ENCODE measurements around the gene ADAMTS13. TPM values are rescaled to one million over a fixed set of nuclear protein-coding genes. Genes with fewer than 3 reads are reported as not detected.

Gene ADAMTS13
- total RNA-seq, 1 donor from 2014 or later: 2.4 TPM

DNA sequence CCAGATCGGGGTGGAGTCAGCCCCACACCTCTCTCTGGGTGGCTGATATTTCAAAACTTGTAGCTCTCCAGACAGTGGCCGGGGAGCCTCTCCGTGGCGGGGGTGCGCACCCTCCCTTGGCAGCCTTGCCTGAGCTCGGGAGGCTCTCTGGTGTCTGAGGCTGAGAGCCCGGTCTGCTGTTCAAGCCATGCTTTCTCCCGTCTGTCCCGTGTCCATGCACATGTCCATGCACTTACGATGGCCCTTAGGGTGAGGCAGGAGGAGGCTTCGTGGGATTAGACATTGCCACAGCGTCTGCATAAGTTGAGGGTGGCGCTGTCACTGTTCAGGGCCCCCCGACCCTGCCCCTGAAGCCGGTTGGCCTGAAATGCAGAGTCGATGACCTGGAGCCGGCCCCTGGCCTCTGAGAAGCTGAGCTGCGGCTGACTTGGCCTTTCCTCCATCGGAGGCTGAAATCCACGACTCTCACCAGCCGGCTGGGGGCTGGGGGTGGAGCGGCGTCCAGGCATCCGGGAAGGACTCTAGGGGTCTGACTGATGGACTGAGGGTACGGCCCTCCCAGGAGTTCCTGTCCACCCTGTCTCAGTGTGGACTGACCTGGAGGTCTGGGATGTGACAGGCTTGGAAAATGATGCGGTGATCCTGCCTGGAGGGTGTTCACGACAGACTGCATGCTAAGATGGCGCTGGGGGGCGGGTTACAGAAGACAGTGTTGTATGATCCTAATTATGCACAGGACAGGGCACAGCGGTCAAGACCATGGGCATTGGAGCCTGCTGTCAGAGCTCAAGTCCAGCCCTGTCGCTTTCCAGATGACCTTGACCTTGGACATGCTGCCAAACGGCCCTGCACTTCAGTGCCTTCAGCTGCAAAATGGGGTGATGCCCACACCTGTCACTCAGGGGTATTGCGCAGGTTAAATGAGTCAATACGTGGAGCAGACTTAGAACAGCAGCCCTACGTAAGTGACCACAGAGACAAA lies 75.0 kb downstream of the ADAMTS13 start:
- DNase-seq (ENCODE audit: low spot score): no peak
- no peak overlapping the region for H3K27ac ChIP-seq
- Mint-ChIP-seq H3K36me3 (no peaks in the 10 kb centered on the region), H3K4me3 (no peak overlapping the region), H3K4me1 (peaks cover 23% of the 10 kb centered on the region), H3K27ac (no peak overlapping the region), H3K27me3 (ENCODE audit: insufficient read depth, low read depth) (peaks cover 11% of the 10 kb centered on the region), H3K9me3 (peaks cover 11% of the 10 kb centered on the region)
- peaks cover 2% of the 10 kb centered on the region for H3K27me3 ChIP-seq
- no peak overlapping the region for H2AFZ ChIP-seq (replicated peaks)
- H4K20me1 ChIP-seq (ENCODE audit: low read depth): no peaks in the 10 kb centered on the region
- H3K36me3 ChIP-seq: no peaks in the 10 kb centered on the region
- peaks cover 7% of the 10 kb centered on the region for H3K4me1 ChIP-seq
- no peak overlapping the region for H3K4me2 ChIP-seq
- H3K9ac ChIP-seq: no peak overlapping the region
- TF ChIP-seq, protein P1, sequence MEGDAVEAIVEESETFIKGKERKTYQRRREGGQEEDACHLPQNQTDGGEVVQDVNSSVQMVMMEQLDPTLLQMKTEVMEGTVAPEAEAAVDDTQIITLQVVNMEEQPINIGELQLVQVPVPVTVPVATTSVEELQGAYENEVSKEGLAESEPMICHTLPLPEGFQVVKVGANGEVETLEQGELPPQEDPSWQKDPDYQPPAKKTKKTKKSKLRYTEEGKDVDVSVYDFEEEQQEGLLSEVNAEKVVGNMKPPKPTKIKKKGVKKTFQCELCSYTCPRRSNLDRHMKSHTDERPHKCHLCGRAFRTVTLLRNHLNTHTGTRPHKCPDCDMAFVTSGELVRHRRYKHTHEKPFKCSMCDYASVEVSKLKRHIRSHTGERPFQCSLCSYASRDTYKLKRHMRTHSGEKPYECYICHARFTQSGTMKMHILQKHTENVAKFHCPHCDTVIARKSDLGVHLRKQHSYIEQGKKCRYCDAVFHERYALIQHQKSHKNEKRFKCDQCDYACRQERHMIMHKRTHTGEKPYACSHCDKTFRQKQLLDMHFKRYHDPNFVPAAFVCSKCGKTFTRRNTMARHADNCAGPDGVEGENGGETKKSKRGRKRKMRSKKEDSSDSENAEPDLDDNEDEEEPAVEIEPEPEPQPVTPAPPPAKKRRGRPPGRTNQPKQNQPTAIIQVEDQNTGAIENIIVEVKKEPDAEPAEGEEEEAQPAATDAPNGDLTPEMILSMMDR (IDR thresholded peaks at IDR 0.05): no peak
- TF ChIP-seq EZH2phosphoT487 (IDR thresholded peaks at IDR 0.05): no peak
- no peak for TF ChIP-seq EZH2 (IDR thresholded peaks at IDR 0.05)
- H3K4me3 ChIP-seq: no peak overlapping the region
- peaks cover 9% of the 10 kb centered on the region for H3F3A ChIP-seq (ENCODE audit: low read depth)
- H3K9me3 ChIP-seq (ENCODE audit: low read depth): peaks cover 6% of the 10 kb centered on the region
- no peaks in the 10 kb centered on the region for H3K79me2 ChIP-seq (ENCODE audit: low read depth)

DNA sequence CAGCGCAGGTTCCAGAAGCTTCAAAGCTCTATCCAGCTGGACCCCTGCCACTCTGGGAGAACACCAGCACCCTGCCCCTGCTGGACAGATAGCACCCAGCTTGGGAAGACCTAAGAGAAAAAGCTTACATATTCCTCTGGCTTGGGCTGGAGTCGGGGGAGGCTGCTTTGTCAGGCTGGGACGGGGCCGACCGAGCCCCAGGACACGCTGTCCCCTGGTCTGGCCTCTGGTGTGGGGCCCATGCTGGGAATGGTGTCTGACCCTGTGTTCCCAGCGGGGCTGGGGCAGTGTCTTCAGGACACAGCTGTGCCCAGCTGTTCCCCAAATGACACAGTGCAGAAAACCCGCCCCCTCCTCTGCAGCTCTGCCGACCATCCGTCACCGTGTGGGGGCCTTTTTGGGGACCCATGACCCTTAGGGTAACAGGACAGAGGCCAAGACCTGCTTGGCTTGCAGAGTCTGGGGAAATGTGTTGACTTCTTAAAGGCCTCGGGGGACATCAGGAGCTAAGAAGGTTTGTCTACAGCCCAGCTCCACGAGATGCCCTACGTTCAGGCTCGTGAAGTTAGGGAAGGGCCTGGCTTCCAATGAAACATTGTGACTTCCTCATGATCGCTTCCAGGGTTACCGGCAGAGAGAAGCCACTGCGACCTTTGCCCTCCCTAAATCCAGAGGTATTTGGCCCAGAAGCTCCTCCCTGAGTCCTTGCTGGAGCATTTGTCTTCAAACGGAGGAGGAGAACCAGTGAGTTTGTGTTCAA lies 77.1 kb downstream of the ADAMTS13 start:
- TF ChIP-seq, protein P1 (IDR thresholded peaks at IDR 0.05): no peak
- TF ChIP-seq EZH2phosphoT487 (IDR thresholded peaks at IDR 0.05) (no peak), EZH2 (IDR thresholded peaks at IDR 0.05) (no peak)
- H3K36me3 Mint-ChIP-seq: no peaks in the 10 kb centered on the region
- Histone ChIP-seq H3K36me3 (no peaks in the 10 kb centered on the region), H2AFZ (replicated peaks) (peak overlapping the region; percentile 85), H3K4me2 (no peak overlapping the region), H3K4me1 (peaks cover 7% of the 10 kb centered on the region), H3K4me3 (no peak overlapping the region), H3K9me3 (ENCODE audit: low read depth) (peaks cover 11% of the 10 kb centered on the region), H3F3A (ENCODE audit: low read depth) (peaks cover 9% of the 10 kb centered on the region), H3K79me2 (ENCODE audit: low read depth) (no peaks in the 10 kb centered on the region), H3K27me3 (peaks cover 4% of the 10 kb centered on the region), H3K9ac (no peak overlapping the region), H4K20me1 (ENCODE audit: low read depth) (no peaks in the 10 kb centered on the region), H3K27ac (no peak overlapping the region)
- H3K4me1 Mint-ChIP-seq: peaks cover 17% of the 10 kb centered on the region
- peaks cover 22% of the 10 kb centered on the region for H3K9me3 Mint-ChIP-seq
- H3K4me3 Mint-ChIP-seq: no peak overlapping the region
- DNase-seq (ENCODE audit: low spot score): peak; percentile 48
- no peak overlapping the region for H3K27ac Mint-ChIP-seq
- H3K27me3 Mint-ChIP-seq (ENCODE audit: insufficient read depth, low read depth): peaks cover 13% of the 10 kb centered on the region

DNA sequence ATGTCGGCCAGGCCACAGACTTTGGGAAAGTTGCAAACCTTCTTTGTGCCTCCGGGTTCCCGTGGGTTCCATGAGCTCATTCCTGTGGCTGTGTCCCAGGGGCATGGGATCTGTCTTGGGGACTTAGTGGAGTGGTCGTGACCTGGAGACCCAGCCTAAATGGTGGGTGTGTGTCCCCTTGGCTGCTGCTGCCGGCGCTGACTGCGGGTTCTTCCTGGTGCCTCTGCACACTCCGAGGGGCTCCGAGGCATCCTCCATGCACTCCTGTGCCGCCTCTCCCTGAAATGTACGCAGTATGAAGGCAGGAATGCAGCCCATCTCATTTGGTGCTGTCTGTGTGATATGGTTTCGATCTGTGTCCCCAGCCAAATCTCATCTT lies 77.7 kb downstream of the ADAMTS13 start:
- no peaks in the 10 kb centered on the region for H4K20me1 ChIP-seq (ENCODE audit: low read depth)
- peaks cover 11% of the 10 kb centered on the region for H3K9me3 ChIP-seq (ENCODE audit: low read depth)
- peaks cover 4% of the 10 kb centered on the region for H3K27me3 ChIP-seq
- Mint-ChIP-seq H3K36me3 (no peaks in the 10 kb centered on the region), H3K27ac (no peak overlapping the region), H3K27me3 (ENCODE audit: insufficient read depth, low read depth) (peaks cover 15% of the 10 kb centered on the region), H3K9me3 (peaks cover 22% of the 10 kb centered on the region), H3K4me3 (no peak overlapping the region), H3K4me1 (peaks cover 17% of the 10 kb centered on the region)
- no peak overlapping the region for H3K4me3 ChIP-seq
- H3K4me2 ChIP-seq: no peak overlapping the region
- H3K9ac ChIP-seq: no peak overlapping the region
- TF ChIP-seq EZH2phosphoT487 (IDR thresholded peaks at IDR 0.05) (no peak), EZH2 (IDR thresholded peaks at IDR 0.05) (no peak)
- TF ChIP-seq, protein P1 (IDR thresholded peaks at IDR 0.05): no peak
- DNase-seq (ENCODE audit: low spot score): no peak
- no peak overlapping the region for H3K27ac ChIP-seq
- H3F3A ChIP-seq (ENCODE audit: low read depth): peaks cover 9% of the 10 kb centered on the region
- no peaks in the 10 kb centered on the region for H3K36me3 ChIP-seq
- peak overlapping the region; percentile 85 for H2AFZ ChIP-seq (replicated peaks)
- no peaks in the 10 kb centered on the region for H3K79me2 ChIP-seq (ENCODE audit: low read depth)
- H3K4me1 ChIP-seq: peaks cover 7% of the 10 kb centered on the region
